Gastroesophageal sphincter (tissue), 4 donors: ENCODE results near the gene PTPN14. TPM values are rescaled to one million over a fixed set of nuclear protein-coding genes. Genes with fewer than 3 reads are reported as not detected.
A peak's percentile ranks its signal among the peaks of the same experiment; 100 is the strongest.

ENCODE experiments used
- ATAC-seq: fragments of 150-250 bp; one replicate; pipeline ENCODE4 v1.9.1; 2016; ENCODE audit warnings: mild to moderate bottlenecking, moderate library complexity
- H3K27ac ChIP-seq, 4 donors: fragments of 200-600 bp; sonication (generic) in 3 of 4; 1 replicate in 3 of 4; 2 replicates in 1 of 4; pipeline ENCODE4 v1.5.1; 2016 to 2019
- H3K27me3 ChIP-seq: fragments of 200-600 bp; sonication (generic); one replicate; pipeline ENCODE4 v1.5.1; 2019
- H3K36me3 ChIP-seq, 2 donors: fragments of 200-600 bp; sonication (generic); one replicate each; pipeline ENCODE4 v1.5.1; 2019; ENCODE audit warnings: control low read depth in 1 of 2
- H3K4me1 ChIP-seq, 3 donors: fragments of 200-600 bp; sonication (generic); 1 replicate in 2 of 3; 2 replicates in 1 of 3; pipeline ENCODE4 v1.5.1; 2016 to 2019; ENCODE audit warnings: control low read depth in 2 of 3
- H3K4me3 ChIP-seq, 2 donors: fragments of 200-600 bp; sonication (generic); one replicate each; pipeline ENCODE4 v1.5.1; 2019; ENCODE audit warnings: mild to moderate bottlenecking in 1 of 2, moderate library complexity in 1 of 2
- H3K9me3 ChIP-seq, 3 donors: fragments of 200-600 bp; sonication (generic); one replicate each; pipeline ENCODE4 v1.5.1; 2017 to 2019; ENCODE audit warnings: control low read depth in 2 of 3
- CTCF ChIP-seq, 4 experiments: fragments of 200-600 bp in 2 of 4; fragments of 450-650 bp in 2 of 4; sonication (generic) in 1 of 4; IDR thresholded peaks; one replicate each; pipeline ENCODE4 v1.5.1; 2017 to 2019; ENCODE audit warnings: antibody characterized with exemption in 4 of 4, mild to moderate bottlenecking in 2 of 4, moderate library complexity in 2 of 4
- EP300 ChIP-seq: sonication (generic); formaldehyde crosslinking; IDR thresholded peaks from one replicate; pipeline ENCODE4 v1.6.1; 2017; ENCODE audit warnings: antibody characterized with exemption, mild to moderate bottlenecking
- POLR2A ChIP-seq, 2 donors: fragments of 450-650 bp; IDR thresholded peaks; one replicate each; pipeline ENCODE4 v1.6.1; 2017; ENCODE audit warnings: antibody characterized with exemption in 2 of 2, mild to moderate bottlenecking in 2 of 2, moderate library complexity in 1 of 2
- POLR2AphosphoS5 ChIP-seq: sonication (generic); formaldehyde crosslinking; IDR thresholded peaks from one replicate; pipeline ENCODE4 v1.6.1; 2017; ENCODE audit warnings: antibody characterized with exemption
- WGBS, 2 donors: methylation state at CpG; one replicate each; pipeline ENCODE4 v1.1.5; 2018; ENCODE audit warnings: low coverage in 1 of 2; 5-methylcytosine and 5-hydroxymethylcytosine counted together
- total RNA-seq, 4 donors: library from RNA; depleted of rRNA; stranded (reverse); fragments of >200 nt; gene quantifications; one replicate each; pipeline ENCODE4 v1.1.0, GENCODE V29; 2016

PTPN14 gene
- total RNA-seq, 4 donors from 2014 or later = 38.9 to 96.8 (median 75.4) TPM

DNA sequence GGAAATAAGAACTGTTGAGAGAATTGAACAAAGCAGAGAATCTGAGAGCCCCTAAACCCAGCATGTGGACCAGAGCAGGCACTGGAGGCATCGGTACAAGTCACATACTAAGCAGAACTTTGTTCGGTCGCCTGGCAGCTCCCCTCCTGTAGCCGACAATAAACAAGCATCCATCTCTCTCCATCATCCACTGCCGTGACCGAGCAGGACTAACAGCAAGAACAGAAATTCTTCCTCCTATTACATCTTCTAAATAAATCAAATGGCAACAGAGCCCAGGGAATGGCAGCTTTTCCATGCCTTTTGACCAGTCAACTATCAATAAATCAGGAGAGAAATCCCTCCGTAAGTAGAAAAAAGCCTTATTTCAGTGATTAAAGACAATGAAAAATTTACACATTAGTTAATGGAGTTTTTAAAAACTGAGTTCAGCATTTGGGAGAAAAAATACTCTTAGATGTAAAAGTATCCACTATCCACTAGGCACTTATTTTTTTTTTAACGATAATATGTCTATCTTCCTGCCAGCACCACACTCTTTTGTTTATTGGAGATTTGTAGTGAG is 36.5 kb downstream of the PTPN14 start:
- no peak for ATAC-seq

GRCh38 chr1:214514032-214514818 is 37.2 kb downstream of the PTPN14 start:
- H3K27me3 ChIP-seq = no peaks in the 10 kb centered on the region
- peak overlapping the region in 1 of 4 donors; percentile 33 for H3K27ac ChIP-seq
- H3K36me3 ChIP-seq = no peaks in the 10 kb centered on the region
- TF ChIP-seq EP300 (no peak), POLR2AphosphoS5 (no peak), POLR2A (IDR thresholded peaks at IDR 0.05) (no peak), CTCF (IDR thresholded peaks at IDR 0.05) (no peak)
- WGBS, 2 donors = 88 to 90% methylated on average over 5 of the region's 9 CpGs
- no peaks in the 10 kb centered on the region for H3K9me3 ChIP-seq
- peaks cover 5 to 71% (median 9%) of the 10 kb centered on the region in 3 donors for H3K4me1 ChIP-seq
- peak overlapping the region in 1 of 2 donors; percentile 0 for H3K4me3 ChIP-seq
- ATAC-seq = peak; percentile 25

More for the DNA sequence above, 36.5 kb downstream of the PTPN14 start:
- Histone ChIP-seq H3K4me3 (peak overlapping the region in 1 of 2 donors; percentile 0), H3K27ac (peak overlapping the region in 1 of 4 donors; percentile 33), H3K4me1 (peaks cover 5 to 73% (median 9%) of the 10 kb centered on the region in 3 donors), H3K9me3 (no peaks in the 10 kb centered on the region), H3K27me3 (no peaks in the 10 kb centered on the region), H3K36me3 (no peaks in the 10 kb centered on the region)
- no peak for TF ChIP-seq POLR2AphosphoS5
- no peak for TF ChIP-seq POLR2A (IDR thresholded peaks at IDR 0.05)
- TF ChIP-seq EP300 = no peak
- TF ChIP-seq CTCF (IDR thresholded peaks at IDR 0.05) = no peak
- 13 to 37% methylated on average over 6 to 8 of the region's 8 CpGs for WGBS, 2 donors

DNA sequence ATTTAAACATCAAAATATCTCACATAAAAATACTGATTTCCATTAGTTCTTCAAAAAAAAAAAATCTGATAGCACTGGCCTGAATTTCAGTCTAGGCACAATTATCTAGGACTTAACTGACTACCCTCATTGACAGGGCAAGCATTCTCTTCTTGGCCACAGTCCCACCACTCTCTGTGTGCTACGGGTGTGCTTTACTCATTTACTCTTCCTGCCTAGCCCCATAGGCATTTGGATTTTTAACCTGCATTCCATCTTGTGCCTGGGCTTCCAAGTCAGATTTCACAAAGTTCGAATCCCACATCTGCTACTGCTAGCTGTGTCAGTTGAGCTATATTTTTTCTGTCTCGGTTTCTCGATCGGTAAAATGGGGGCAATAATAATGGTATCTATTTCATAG is 38.0 kb downstream of the PTPN14 start:
- ATAC-seq = no peak

GRCh38 chr1:214511639-214511998 is 39.8 kb downstream of the PTPN14 start:
- no peaks in the 10 kb centered on the region for H3K27me3 ChIP-seq
- TF ChIP-seq POLR2AphosphoS5 (no peak), POLR2A (IDR thresholded peaks at IDR 0.05) (no peak), CTCF (IDR thresholded peaks at IDR 0.05) (no peak), EP300 (no peak)
- no peaks in the 10 kb centered on the region for H3K9me3 ChIP-seq
- WGBS, 2 donors = 0 to 82% methylated on average over 1 of the region's 1 CpG
- no peak overlapping the region for H3K4me3 ChIP-seq
- no peak overlapping the region for H3K27ac ChIP-seq
- ATAC-seq = no peak
- H3K4me1 ChIP-seq = peaks cover 5 to 53% (median 9%) of the 10 kb centered on the region in 3 donors
- H3K36me3 ChIP-seq = no peaks in the 10 kb centered on the region

More for the DNA sequence above, 38.0 kb downstream of the PTPN14 start:
- Histone ChIP-seq H3K9me3 (no peaks in the 10 kb centered on the region), H3K36me3 (no peaks in the 10 kb centered on the region), H3K27me3 (no peaks in the 10 kb centered on the region), H3K4me1 (peaks cover 5 to 63% (median 9%) of the 10 kb centered on the region in 3 donors), H3K27ac (no peak overlapping the region), H3K4me3 (no peak overlapping the region)
- TF ChIP-seq POLR2AphosphoS5 (no peak), CTCF (IDR thresholded peaks at IDR 0.05) (no peak), POLR2A (IDR thresholded peaks at IDR 0.05) (no peak), EP300 (no peak)
- 84 to 86% methylated on average over 4 to 5 of the region's 5 CpGs for WGBS, 2 donors
